Thyroid gland (tissue), 4 donors: ENCODE measurements around the gene PANX1.

Experiments
- POLR2A ChIP-seq, 2 donors: fragments of 450-650 bp; IDR thresholded peaks; one replicate each; pipeline ENCODE4 v1.6.1; 2017; ENCODE audit warnings: antibody characterized with exemption in 2 of 2, mild to moderate bottlenecking in 2 of 2, moderate library complexity in 1 of 2
- TF ChIP-seq, protein P1 (sequence below), 6 experiments: fragments of 200-600 bp in 3 of 6; fragments of 450-650 bp in 3 of 6; sonication (generic) in 3 of 6; IDR thresholded peaks; one replicate each; pipeline ENCODE4 v1.5.1; 2016 to 2019; ENCODE audit warnings: antibody characterized with exemption in 6 of 6, mild to moderate bottlenecking in 2 of 6, inconsistent platforms in 1 of 6, moderate library complexity in 1 of 6

DNA sequence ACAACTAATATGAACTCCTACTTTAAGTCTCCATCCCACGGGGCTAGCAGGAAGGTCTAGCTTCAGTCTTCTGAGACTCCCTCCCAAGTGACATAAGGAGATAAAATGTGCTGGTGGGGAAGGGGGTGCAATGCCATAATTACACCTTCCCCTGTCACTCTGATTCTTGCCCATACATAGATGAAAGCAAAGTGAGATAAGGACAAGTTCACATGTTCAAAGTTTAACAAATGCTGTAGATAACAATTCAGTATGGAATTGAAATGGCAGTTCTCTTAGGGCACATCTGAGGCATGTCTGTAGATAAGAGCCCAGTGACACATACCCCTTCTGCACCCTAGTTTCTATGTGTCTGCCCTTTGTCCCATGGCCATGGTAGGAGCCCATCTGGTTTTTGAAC, 38.2 kb upstream of the PANX1 start:
- TF ChIP-seq, protein P1, sequence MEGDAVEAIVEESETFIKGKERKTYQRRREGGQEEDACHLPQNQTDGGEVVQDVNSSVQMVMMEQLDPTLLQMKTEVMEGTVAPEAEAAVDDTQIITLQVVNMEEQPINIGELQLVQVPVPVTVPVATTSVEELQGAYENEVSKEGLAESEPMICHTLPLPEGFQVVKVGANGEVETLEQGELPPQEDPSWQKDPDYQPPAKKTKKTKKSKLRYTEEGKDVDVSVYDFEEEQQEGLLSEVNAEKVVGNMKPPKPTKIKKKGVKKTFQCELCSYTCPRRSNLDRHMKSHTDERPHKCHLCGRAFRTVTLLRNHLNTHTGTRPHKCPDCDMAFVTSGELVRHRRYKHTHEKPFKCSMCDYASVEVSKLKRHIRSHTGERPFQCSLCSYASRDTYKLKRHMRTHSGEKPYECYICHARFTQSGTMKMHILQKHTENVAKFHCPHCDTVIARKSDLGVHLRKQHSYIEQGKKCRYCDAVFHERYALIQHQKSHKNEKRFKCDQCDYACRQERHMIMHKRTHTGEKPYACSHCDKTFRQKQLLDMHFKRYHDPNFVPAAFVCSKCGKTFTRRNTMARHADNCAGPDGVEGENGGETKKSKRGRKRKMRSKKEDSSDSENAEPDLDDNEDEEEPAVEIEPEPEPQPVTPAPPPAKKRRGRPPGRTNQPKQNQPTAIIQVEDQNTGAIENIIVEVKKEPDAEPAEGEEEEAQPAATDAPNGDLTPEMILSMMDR (IDR thresholded peaks at IDR 0.05), result no peak
- no peak for TF ChIP-seq POLR2A (IDR thresholded peaks at IDR 0.05)
